ENCODE measurements around the gene ZFHX3. TPM values are rescaled to one million over a fixed set of nuclear protein-coding genes. Genes with fewer than 3 reads are reported as not detected.

The ZFHX3 gene
- total and polyA plus RNA-seq, 2 donors (not counting 1 experiment from before 2014, with no cell fraction given): 0.54 to 6.6 TPM

- Histone ChIP-seq H3K36me3 (replicated peaks in 1 of 2; ENCODE audit: control extremely low read depth in 1 of 2, control insufficient read depth in 1 of 2, extremely low read depth in 1 of 2, insufficient read depth in 2 of 2, low read length in 1 of 2) (no peaks in the 10 kb centered on the region), H3K9me3 (ENCODE audit: control extremely low read depth in 1 of 3, control insufficient read depth in 2 of 3, insufficient read depth in 1 of 3, low read length in 2 of 3) (no peaks in the 10 kb centered on the region), H3K4me3 (ENCODE audit: control extremely low read depth in 1 of 5, extremely low read depth in 1 of 5, insufficient read depth in 1 of 5, low read depth in 2 of 5, low read length in 4 of 5) (no peak overlapping the region), H3K4me2 (replicated peaks; ENCODE audit: low read depth, low read length, poor library complexity, severe bottlenecking) (no peak overlapping the region), H3K27me3 (replicated peaks in 1 of 4; ENCODE audit: control extremely low read depth in 1 of 4, control insufficient read depth in 3 of 4, insufficient read depth in 4 of 4, low read length in 3 of 4) (no peaks in the 10 kb centered on the region), H2AFZ (ENCODE audit: insufficient read depth, low read depth, low read length, poor library complexity, severe bottlenecking) (no peak overlapping the region), H3K27ac (ENCODE audit: low read length in 2 of 2) (no peak overlapping the region), H3K9ac (ENCODE audit: low read length) (no peak overlapping the region), H3K79me2 (ENCODE audit: control insufficient read depth, insufficient read depth, low read length) (peaks cover 18% of the 10 kb centered on the region), H3K4me1 (ENCODE audit: control insufficient read depth in 2 of 2, insufficient read depth in 2 of 2, low read length in 2 of 2) (peaks cover 0 to 7% of the 10 kb centered on the region in 2 donors), H4K20me1 (ENCODE audit: control insufficient read depth, insufficient read depth, low read length, poor library complexity, severe bottlenecking) (no peaks in the 10 kb centered on the region)
- WGBS (ENCODE audit: insufficient coverage): 85% methylated on average over 15 of the region's 19 CpGs
- DNase-seq (no peak), ATAC-seq (ENCODE audit: low read depth) (no peak)
- Mint-ChIP-seq H3K9me3 (ENCODE audit: insufficient read depth) (no peaks in the 10 kb centered on the region), H3K4me3 (no peak overlapping the region), H3K4me1 (peaks cover 10% of the 10 kb centered on the region), H3K27ac (no peak overlapping the region), H3K27me3 (no peaks in the 10 kb centered on the region)
- TF ChIP-seq CTCF (IDR thresholded peaks at IDR 0.05) (no peak), EZH2 (IDR thresholded peaks at IDR 0.05; ENCODE audit: borderline replicate concordance, insufficient read depth, low read depth, low read length, poor library complexity, severe bottlenecking) (no peak)
- POLR2A ChIA-PET: no interaction called here
- CTCF ChIA-PET: no interaction called here
- intact Hi-C loops (cut with micrococcal nuclease): no loop called here
Measured at GRCh38 chr16:73018821-73019456, 29.0 kb downstream of the ZFHX3 start.

- POLR2A ChIA-PET: no interaction called here
Measured at GRCh38 chr16:73017321-73017720, 30.6 kb downstream of the ZFHX3 start.

More at GRCh38 chr16:73017321-73017720, 30.6 kb downstream of the ZFHX3 start:
- Histone ChIP-seq H3K36me3 (replicated peaks in 1 of 2; ENCODE audit: control extremely low read depth in 1 of 2, control insufficient read depth in 1 of 2, extremely low read depth in 1 of 2, insufficient read depth in 2 of 2, low read length in 1 of 2) (no peaks in the 10 kb centered on the region), H3K27ac (ENCODE audit: low read length in 2 of 2) (no peak overlapping the region), H3K79me2 (ENCODE audit: control insufficient read depth, insufficient read depth, low read length) (peaks cover 20% of the 10 kb centered on the region), H4K20me1 (ENCODE audit: control insufficient read depth, insufficient read depth, low read length, poor library complexity, severe bottlenecking) (no peaks in the 10 kb centered on the region), H3K9ac (ENCODE audit: low read length) (no peak overlapping the region), H3K4me3 (ENCODE audit: control extremely low read depth in 1 of 5, extremely low read depth in 1 of 5, insufficient read depth in 1 of 5, low read depth in 2 of 5, low read length in 4 of 5) (no peak overlapping the region), H2AFZ (ENCODE audit: insufficient read depth, low read depth, low read length, poor library complexity, severe bottlenecking) (no peak overlapping the region), H3K27me3 (replicated peaks in 1 of 4; ENCODE audit: control extremely low read depth in 1 of 4, control insufficient read depth in 3 of 4, insufficient read depth in 4 of 4, low read length in 3 of 4) (no peaks in the 10 kb centered on the region), H3K4me2 (replicated peaks; ENCODE audit: low read depth, low read length, poor library complexity, severe bottlenecking) (no peak overlapping the region), H3K4me1 (ENCODE audit: control insufficient read depth in 2 of 2, insufficient read depth in 2 of 2, low read length in 2 of 2) (peaks cover 0 to 7% of the 10 kb centered on the region in 2 donors), H3K9me3 (ENCODE audit: control extremely low read depth in 1 of 3, control insufficient read depth in 2 of 3, insufficient read depth in 1 of 3, low read length in 2 of 3) (no peaks in the 10 kb centered on the region)
- peaks cover 10% of the 10 kb centered on the region for H3K4me1 Mint-ChIP-seq
- H3K27ac Mint-ChIP-seq: no peak overlapping the region
- H3K4me3 Mint-ChIP-seq: no peak overlapping the region
- CTCF ChIA-PET: no interaction called here
- intact Hi-C loops (cut with micrococcal nuclease): no loop called here
- no peak for DNase-seq
- WGBS (ENCODE audit: insufficient coverage): 98% methylated on average over 5 of the region's 5 CpGs
- TF ChIP-seq CTCF (IDR thresholded peaks at IDR 0.05) (no peak), EZH2 (IDR thresholded peaks at IDR 0.05; ENCODE audit: borderline replicate concordance, insufficient read depth, low read depth, low read length, poor library complexity, severe bottlenecking) (no peak)
- no peak for ATAC-seq (ENCODE audit: low read depth)
- H3K27me3 Mint-ChIP-seq: no peaks in the 10 kb centered on the region
- no peaks in the 10 kb centered on the region for H3K9me3 Mint-ChIP-seq (ENCODE audit: insufficient read depth)

All from B cell (primary cell).